HEK293T (cell line): Measurements from ENCODE around the gene DGKE.

Source experiments
- CTCF ChIA-PET: fragments of 350-600 bp; formaldehyde crosslinking; extraction: SDS; loops from one replicate; lab custom pipeline; 2021; ENCODE audit warnings: antibody characterized with exemption, inconsistent platforms; lab: Yijun Ruan, JAX
- POLR2A ChIA-PET: fragments of 350-600 bp; formaldehyde crosslinking; extraction: SDS; loops from one replicate; lab custom pipeline; 2020; ENCODE audit warnings: antibody characterized with exemption, inconsistent platforms; lab: Yijun Ruan, JAX
- DNase-seq: peaks from one replicate; pipeline ENCODE4 v3.0.0; 2012; ENCODE audit warnings: mixed read lengths; ENCODE audit errors: extremely low spot score
- ARNT ChIP-seq: fragments of 450-650 bp; IDR thresholded peaks from 2 replicates; pipeline ENCODE4 v1.6.1; 2017; ENCODE audit warnings: mild to moderate bottlenecking
- BHLHE40 ChIP-seq: fragments of 450-650 bp; IDR thresholded peaks from 2 replicates; pipeline ENCODE4 v1.6.1; 2016; ENCODE audit warnings: mild to moderate bottlenecking, moderate library complexity, borderline replicate concordance
- CTBP1 ChIP-seq: fragments of 450-650 bp; IDR thresholded peaks from 2 replicates; pipeline ENCODE4 v1.6.1; 2016; ENCODE audit warnings: borderline replicate concordance
- ELF4 ChIP-seq: fragments of 450-650 bp; IDR thresholded peaks from 2 replicates; pipeline ENCODE4 v1.6.1; 2017; ENCODE audit warnings: antibody characterized with exemption
- FOXA1 ChIP-seq: fragments of 450-650 bp; IDR thresholded peaks from 2 replicates; pipeline ENCODE4 v1.6.1; 2016; ENCODE audit warnings: mild to moderate bottlenecking
- FOXK2 ChIP-seq: fragments of 450-650 bp; IDR thresholded peaks from 2 replicates; pipeline ENCODE4 v1.6.1; 2016; ENCODE audit warnings: mild to moderate bottlenecking
- FOXM1 ChIP-seq: fragments of 450-650 bp; IDR thresholded peaks from 2 replicates; pipeline ENCODE4 v1.6.1; 2017; ENCODE audit warnings: mild to moderate bottlenecking, borderline replicate concordance
- HDGF ChIP-seq: fragments of 450-650 bp; IDR thresholded peaks from 2 replicates; pipeline ENCODE4 v1.6.1; 2017; ENCODE audit warnings: antibody characterized with exemption, borderline replicate concordance
- L3MBTL2 ChIP-seq: fragments of 450-650 bp; conservative IDR thresholded peaks from 2 replicates; pipeline ENCODE4 v1.6.1; 2016; ENCODE audit warnings: mild to moderate bottlenecking
- LEF1 ChIP-seq: fragments of 450-650 bp; IDR thresholded peaks from 2 replicates; pipeline ENCODE4 v1.6.1; 2017; ENCODE audit warnings: mild to moderate bottlenecking, borderline replicate concordance
- NFRKB ChIP-seq: fragments of 450-650 bp; IDR thresholded peaks from 2 replicates; pipeline ENCODE4 v1.6.1; 2016; ENCODE audit warnings: mild to moderate bottlenecking, moderate library complexity
- PKNOX1 ChIP-seq: fragments of 450-650 bp; IDR thresholded peaks from 2 replicates; pipeline ENCODE4 v1.6.1; 2016
- SP1 ChIP-seq: fragments of 450-650 bp; IDR thresholded peaks from 2 replicates; pipeline ENCODE4 v1.6.1; 2017
- SUZ12 ChIP-seq: fragments of 450-650 bp; IDR thresholded peaks from 2 replicates; pipeline ENCODE4 v1.6.1; 2016; ENCODE audit warnings: mild to moderate bottlenecking
- TARDBP ChIP-seq: fragments of 450-650 bp; IDR thresholded peaks from 2 replicates; pipeline ENCODE4 v1.6.1; 2016
- ZNF384 ChIP-seq: fragments of 450-650 bp; IDR thresholded peaks from 2 replicates; pipeline ENCODE4 v1.6.1; 2016

Gene DGKE

GRCh38 chr17:56868716-56869115 lies 34.8 kb downstream of the DGKE start:
- ChIA-PET POLR2A (interaction anchor here (0.7 kb wide), 1 partner anchor 17 kb away, joined by 4 read pairs; no protein-coding TSS in a partner anchor), CTCF (no interaction called here)
- DNase-seq, result no peak
- TF ChIP-seq FOXK2 (no peak), L3MBTL2 (no peak), BHLHE40 (no peak), ZNF384 (no peak), LEF1 (no peak), SP1 (no peak), HDGF (no peak), SUZ12 (no peak), CTBP1 (no peak), ELF4 (no peak), FOXA1 (no peak), ARNT (no peak), NFRKB (no peak), TARDBP (no peak), FOXM1 (no peak)

- ChIA-PET POLR2A (no interaction called here), CTCF (interaction anchor here (1.8 kb wide), 1 partner anchor 50 kb away, joined by 4 read pairs; no protein-coding TSS in a partner anchor)
- DNase-seq, result no peak
- no peak for TF ChIP-seq FOXM1
- no peak for TF ChIP-seq CTBP1
- TF ChIP-seq ELF4, result no peak
- no peak for TF ChIP-seq L3MBTL2
- no peak for TF ChIP-seq SP1
- TF ChIP-seq NFRKB, result no peak
- no peak for TF ChIP-seq BHLHE40
- no peak for TF ChIP-seq ARNT
- no peak for TF ChIP-seq HDGF
- TF ChIP-seq ZNF384, result no peak
- TF ChIP-seq FOXA1, result no peak
- TF ChIP-seq PKNOX1, result no peak
- no peak for TF ChIP-seq TARDBP
- TF ChIP-seq FOXK2, result no peak
- TF ChIP-seq SUZ12, result no peak
- TF ChIP-seq LEF1, result no peak
Measured at GRCh38 chr17:56870081-56870651, 36.2 kb downstream of the DGKE start.

- POLR2A ChIA-PET, result no interaction called here
- TF ChIP-seq ARNT (no peak), FOXM1 (no peak), ELF4 (no peak), TARDBP (no peak), SP1 (no peak), PKNOX1 (no peak), NFRKB (no peak), ZNF384 (no peak), FOXK2 (no peak), LEF1 (no peak), CTBP1 (no peak), BHLHE40 (no peak), HDGF (no peak), SUZ12 (no peak)
- DNase-seq, result no peak
- CTCF ChIA-PET, result no interaction called here
Measured at GRCh38 chr17:56876766-56877179, 42.8 kb downstream of the DGKE start.

- CTCF ChIA-PET, result interaction anchor here (0.6 kb wide), 1 partner anchor 281 kb away, joined by 3 read pairs; no protein-coding TSS in a partner anchor
- POLR2A ChIA-PET, result interaction anchor here (1.7 kb wide), 1 partner anchor 35 kb away, joined by 9 read pairs; the partner anchor contains the start of gene TRIM25
Measured at GRCh38 chr17:56879280-56879679, 45.3 kb downstream of the DGKE start.

GRCh38 chr17:56880133-56880532 lies 46.2 kb downstream of the DGKE start:
- ChIA-PET CTCF (interaction anchor here (0.5 kb wide), 1 partner anchor 463 kb away, joined by 6 read pairs; no protein-coding TSS in a partner anchor), POLR2A (interaction anchor here (1.7 kb wide), 1 partner anchor 34 kb away, joined by 9 read pairs; the partner anchor contains the start of gene TRIM25)
- no peak for TF ChIP-seq TARDBP
- TF ChIP-seq SUZ12, result no peak
- TF ChIP-seq FOXM1, result no peak
- no peak for TF ChIP-seq NFRKB
- no peak for TF ChIP-seq HDGF
- no peak for TF ChIP-seq LEF1
- TF ChIP-seq ARNT, result no peak
- TF ChIP-seq L3MBTL2, result no peak
- TF ChIP-seq PKNOX1, result no peak
- TF ChIP-seq SP1, result no peak
- no peak for TF ChIP-seq CTBP1
- no peak for TF ChIP-seq ZNF384
- no peak for TF ChIP-seq FOXA1
- TF ChIP-seq FOXK2, result no peak
- no peak for TF ChIP-seq BHLHE40
- no peak for TF ChIP-seq ELF4
- DNase-seq, result no peak

More at GRCh38 chr17:56879280-56879679, 45.3 kb downstream of the DGKE start:
- TF ChIP-seq HDGF (no peak), SUZ12 (no peak), NFRKB (no peak), ELF4 (no peak), FOXM1 (no peak), ARNT (no peak), FOXK2 (no peak), L3MBTL2 (no peak), LEF1 (no peak), FOXA1 (no peak), PKNOX1 (no peak), BHLHE40 (no peak), TARDBP (no peak), ZNF384 (no peak), CTBP1 (no peak), SP1 (no peak)
- no peak for DNase-seq
